ENCODE measurements around the gene NHERF2. TPM values are rescaled to one million over a fixed set of nuclear protein-coding genes. Genes with fewer than 3 reads are reported as not detected.

Gene NHERF2
- total RNA-seq, 4 donors from 2014 or later = 45.3 to 130 (median 88.3) TPM

GRCh38 chr16:1998852-1999801, 27.6 kb upstream of the NHERF2 start:
- intact Hi-C loops (cut with DNase I) = no loop called here
- H3K4me3 ChIP-seq = no peak overlapping the region
- no peak overlapping the region for H3K27ac ChIP-seq (replicated peaks in 1 of 4)
- no peaks in the 10 kb centered on the region for H3K27me3 ChIP-seq
- DNase-seq (ENCODE audit: extremely low spot score) = no peak
- peaks cover 8 to 29% (median 13%) of the 10 kb centered on the region in 4 donors for H3K4me1 ChIP-seq
- WGBS = 82% methylated on average over 18 of the region's 39 CpGs
- peaks cover 58 to 77% (median 67%) of the 10 kb centered on the region in 4 donors for H3K36me3 ChIP-seq
- no peak for TF ChIP-seq POLR2AphosphoS5 (IDR thresholded peaks at IDR 0.05)
- no peak for TF ChIP-seq EP300 (IDR thresholded peaks at IDR 0.05)
- TF ChIP-seq CTCF (IDR thresholded peaks at IDR 0.05) = no peak
- no peak for TF ChIP-seq POLR2A (IDR thresholded peaks at IDR 0.05; ENCODE audit: low read depth)
- no peaks in the 10 kb centered on the region for H3K9me3 ChIP-seq

- no peak for TF ChIP-seq POLR2A (IDR thresholded peaks at IDR 0.05; ENCODE audit: low read depth)
- Histone ChIP-seq H3K4me3 (no peak overlapping the region), H3K27me3 (no peaks in the 10 kb centered on the region), H3K36me3 (peaks cover 58 to 77% (median 69%) of the 10 kb centered on the region in 4 donors), H3K4me1 (peaks cover 16 to 38% (median 22%) of the 10 kb centered on the region in 4 donors), H3K27ac (replicated peaks in 1 of 4) (no peak overlapping the region), H3K9me3 (no peaks in the 10 kb centered on the region)
- no peak for DNase-seq (ENCODE audit: extremely low spot score)
- intact Hi-C loops (cut with DNase I) = no loop called here
- WGBS = 90% methylated on average over 15 of the region's 28 CpGs
Measured at GRCh38 chr16:1999866-2000514, 26.7 kb upstream of the NHERF2 start.

GRCh38 chr16:2001035-2001434, 25.7 kb upstream of the NHERF2 start:
- H3K36me3 ChIP-seq = peaks cover 58 to 77% (median 72%) of the 10 kb centered on the region in 4 donors
- 88% methylated on average over 12 of the region's 19 CpGs for WGBS
- H3K4me3 ChIP-seq = no peak overlapping the region
- H3K27me3 ChIP-seq = no peaks in the 10 kb centered on the region
- TF ChIP-seq CTCF (IDR thresholded peaks at IDR 0.05) = no peak
- TF ChIP-seq POLR2A (IDR thresholded peaks at IDR 0.05; ENCODE audit: low read depth) = no peak
- no peak for TF ChIP-seq EP300 (IDR thresholded peaks at IDR 0.05)
- no peak for TF ChIP-seq POLR2AphosphoS5 (IDR thresholded peaks at IDR 0.05)
- H3K27ac ChIP-seq (replicated peaks in 1 of 4) = no peak overlapping the region
- H3K4me1 ChIP-seq = peaks cover 27 to 48% (median 32%) of the 10 kb centered on the region in 4 donors
- no peaks in the 10 kb centered on the region for H3K9me3 ChIP-seq
- no peak for DNase-seq (ENCODE audit: extremely low spot score)
- intact Hi-C loops (cut with DNase I) = no loop called here

GRCh38 chr16:2001456-2002355, 25.0 kb upstream of the NHERF2 start:
- Histone ChIP-seq H3K4me3 (no peak overlapping the region), H3K36me3 (peaks cover 58 to 74% (median 71%) of the 10 kb centered on the region in 4 donors), H3K27ac (replicated peaks in 1 of 4) (no peak overlapping the region), H3K9me3 (no peaks in the 10 kb centered on the region), H3K27me3 (no peaks in the 10 kb centered on the region), H3K4me1 (peaks cover 32 to 50% (median 39%) of the 10 kb centered on the region in 4 donors)
- TF ChIP-seq POLR2AphosphoS5 (IDR thresholded peaks at IDR 0.05) (no peak), POLR2A (IDR thresholded peaks at IDR 0.05; ENCODE audit: low read depth) (no peak), EP300 (IDR thresholded peaks at IDR 0.05) (no peak), CTCF (IDR thresholded peaks at IDR 0.05) (no peak)
- WGBS = 94% methylated on average over 37 of the region's 53 CpGs
- intact Hi-C loops (cut with DNase I) = no loop called here
- no peak for DNase-seq (ENCODE audit: extremely low spot score)

All from esophagus muscularis mucosa (tissue), 4 donors.